ENCODE data around the gene TMEM63B.

Gene TMEM63B

DNA sequence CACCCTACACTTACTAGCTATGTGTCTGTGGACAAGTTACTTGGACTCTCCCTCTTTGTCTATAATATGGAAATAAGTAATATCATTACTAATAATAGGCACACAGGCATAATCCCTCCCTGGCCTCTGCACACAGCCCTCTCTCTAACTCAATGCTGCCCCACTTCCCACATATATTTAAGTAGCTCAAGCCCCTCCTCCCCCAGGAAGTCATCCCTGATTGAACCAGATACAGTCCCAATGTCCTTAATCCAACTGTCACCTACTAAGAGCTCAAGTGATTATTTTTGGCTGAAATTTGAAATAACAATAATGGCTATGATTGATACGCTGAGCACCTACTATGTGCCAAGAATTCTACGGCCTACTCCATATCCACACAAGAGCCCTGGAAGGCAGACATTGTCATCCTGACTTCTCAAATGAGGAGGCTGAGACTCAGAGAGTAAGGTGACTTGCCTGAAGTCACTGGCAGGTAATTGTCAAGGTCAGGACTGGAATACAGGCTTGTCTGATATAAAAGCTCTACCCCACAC lies 29.5 kb upstream of the TMEM63B start:
- no peak for TF ChIP-seq REST (IDR thresholded peaks at IDR 0.05; ENCODE audit: insufficient read depth in 1 of 2, low read depth in 2 of 2, low read length in 2 of 2)
- no peak for TF ChIP-seq TAF1 (IDR thresholded peaks at IDR 0.05; ENCODE audit: borderline replicate concordance, insufficient read depth, low read length)
- TF ChIP-seq SIN3A (IDR thresholded peaks at IDR 0.05; ENCODE audit: borderline replicate concordance, insufficient read depth, low read length) = no peak
- TF ChIP-seq POLR2AphosphoS5 (IDR thresholded peaks at IDR 0.05; ENCODE audit: low read depth, low read length) = no peak
- TF ChIP-seq FOXP2 (optimal IDR thresholded peaks at IDR 0.05; ENCODE audit: borderline replicate concordance, extremely low read depth, extremely low read length, insufficient read depth) = no peak

- TF ChIP-seq FOXP2 (optimal IDR thresholded peaks at IDR 0.05; ENCODE audit: borderline replicate concordance, extremely low read depth, extremely low read length, insufficient read depth) = no peak
- TF ChIP-seq REST (IDR thresholded peaks at IDR 0.05; ENCODE audit: insufficient read depth in 1 of 2, low read depth in 2 of 2, low read length in 2 of 2) = no peak
- TF ChIP-seq POLR2AphosphoS5 (IDR thresholded peaks at IDR 0.05; ENCODE audit: low read depth, low read length) = no peak
- TF ChIP-seq TAF1 (IDR thresholded peaks at IDR 0.05; ENCODE audit: borderline replicate concordance, insufficient read depth, low read length) = no peak
- TF ChIP-seq SIN3A (IDR thresholded peaks at IDR 0.05; ENCODE audit: borderline replicate concordance, insufficient read depth, low read length) = no peak
Measured at GRCh38 chr6:44099192-44099591, 28.2 kb upstream of the TMEM63B start.

- TF ChIP-seq REST (IDR thresholded peaks at IDR 0.05; ENCODE audit: insufficient read depth in 1 of 2, low read depth in 2 of 2, low read length in 2 of 2) = no peak
- TF ChIP-seq SIN3A (IDR thresholded peaks at IDR 0.05; ENCODE audit: borderline replicate concordance, insufficient read depth, low read length) = no peak
Measured at GRCh38 chr6:44100088-44100550, 27.2 kb upstream of the TMEM63B start.

DNA sequence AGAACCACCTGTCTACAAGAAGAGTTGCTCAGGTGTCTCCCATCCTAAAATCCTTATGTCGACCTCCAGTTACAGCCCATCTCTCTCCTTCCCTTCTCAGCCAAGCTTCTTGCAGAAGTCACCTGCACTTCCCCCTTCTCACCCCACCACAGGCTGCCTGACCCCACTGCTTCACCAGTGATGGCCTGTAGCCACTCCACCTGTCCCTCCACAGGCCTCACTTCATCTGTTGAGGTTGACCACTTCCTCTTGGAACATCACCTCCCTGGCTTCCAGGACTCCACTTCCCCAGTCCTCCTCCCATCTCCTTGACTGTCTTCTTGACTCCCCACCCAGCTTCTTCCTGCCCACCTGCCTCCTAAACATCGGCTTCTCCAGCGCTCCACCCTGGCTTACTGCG lies 25.5 kb upstream of the TMEM63B start:
- TF ChIP-seq POLR2AphosphoS5 (IDR thresholded peaks at IDR 0.05; ENCODE audit: low read depth, low read length) = no peak

DNA sequence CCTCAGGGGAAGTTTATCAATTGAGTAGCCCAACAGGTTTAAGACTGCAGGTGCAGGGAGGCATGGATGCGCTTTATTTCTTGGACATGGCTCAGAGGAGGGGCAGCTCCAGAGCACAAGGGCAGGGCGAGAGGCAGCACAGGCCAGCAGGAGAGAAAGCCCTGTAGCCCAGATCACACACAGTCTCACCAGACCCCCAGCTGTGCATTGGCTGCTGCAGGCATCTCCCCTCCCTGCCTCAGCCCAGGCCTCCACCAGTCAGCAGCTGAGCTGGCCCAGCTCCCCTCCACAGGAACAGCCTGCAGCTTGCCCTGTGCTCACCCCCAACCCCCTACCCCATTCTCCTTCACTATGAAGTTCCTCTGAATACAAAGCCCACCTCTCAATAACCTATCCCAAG lies 24.8 kb upstream of the TMEM63B start:
- TF ChIP-seq REST (IDR thresholded peaks at IDR 0.05; ENCODE audit: insufficient read depth in 1 of 2, low read depth in 2 of 2, low read length in 2 of 2) = no peak
- TF ChIP-seq SIN3A (IDR thresholded peaks at IDR 0.05; ENCODE audit: borderline replicate concordance, insufficient read depth, low read length) = no peak
- TF ChIP-seq FOXP2 (optimal IDR thresholded peaks at IDR 0.05; ENCODE audit: borderline replicate concordance, extremely low read depth, extremely low read length, insufficient read depth) = no peak
- TF ChIP-seq POLR2AphosphoS5 (IDR thresholded peaks at IDR 0.05; ENCODE audit: low read depth, low read length) = no peak
- TF ChIP-seq TAF1 (IDR thresholded peaks at IDR 0.05; ENCODE audit: borderline replicate concordance, insufficient read depth, low read length) = no peak
